Measurements from ENCODE around the gene GMEB1.
"Not testable (repeated sequence)": the region's sequence is repeated elsewhere in the genome, so short reads cannot be mapped to it uniquely, and the experiment has no call there.

Gene GMEB1

GRCh38 chr1:28668191-28668955, at the start of gene GMEB1:
GMEB1 (plus strand) TSS chr1:28668784; CDS start chr1:28683613, 14,829 bp downstream.
- no peaks in the 10 kb centered on the region for H3K9me3 ChIP-seq (ENCODE audit: control insufficient read depth, insufficient read depth, low read length)
- peak within 1 kb of the TSS; percentile 75 for H3K9ac ChIP-seq (ENCODE audit: low read depth, low read length)
- no peaks in the 10 kb centered on the region for H3K36me3 ChIP-seq (ENCODE audit: insufficient read depth, low read length)
- no peaks in the 10 kb centered on the region; the same call in 1 of the 2 replicates for H3K4me1 ChIP-seq (ENCODE audit: insufficient read depth, low read length)

GRCh38 chr1:28631713-28632112, 36.9 kb upstream of the GMEB1 start:
- Histone ChIP-seq H3K4me1 (ENCODE audit: insufficient read depth, low read length) (no peaks in the 10 kb centered on the region), H3K9me3 (ENCODE audit: control insufficient read depth, insufficient read depth, low read length) (no peaks in the 10 kb centered on the region), H3K9ac (ENCODE audit: low read depth, low read length) (no peak overlapping the region), H3K36me3 (ENCODE audit: insufficient read depth, low read length) (no peaks in the 10 kb centered on the region)

GRCh38 chr1:28632560-28632959, 36.0 kb upstream of the GMEB1 start:
- no peak overlapping the region for H3K9ac ChIP-seq (ENCODE audit: low read depth, low read length)
- no peaks in the 10 kb centered on the region for H3K36me3 ChIP-seq (ENCODE audit: insufficient read depth, low read length)
- no peaks in the 10 kb centered on the region for H3K9me3 ChIP-seq (ENCODE audit: control insufficient read depth, insufficient read depth, low read length)
- no peaks in the 10 kb centered on the region for H3K4me1 ChIP-seq (ENCODE audit: insufficient read depth, low read length)

- Histone ChIP-seq H3K4me1 (ENCODE audit: insufficient read depth, low read length) (no peaks in the 10 kb centered on the region), H3K36me3 (ENCODE audit: insufficient read depth, low read length) (no peaks in the 10 kb centered on the region; the same call in 1 of the 2 replicates), H3K9ac (ENCODE audit: low read depth, low read length) (no peak overlapping the region), H3K9me3 (ENCODE audit: control insufficient read depth, insufficient read depth, low read length) (no peaks in the 10 kb centered on the region)
Measured at GRCh38 chr1:28640766-28641165, 27.8 kb upstream of the GMEB1 start.

GRCh38 chr1:28642056-28642846, 26.3 kb upstream of the GMEB1 start:
- Histone ChIP-seq H3K9me3 (ENCODE audit: control insufficient read depth, insufficient read depth, low read length) (no peaks in the 10 kb centered on the region), H3K9ac (ENCODE audit: low read depth, low read length) (peak overlapping the region; percentile 85), H3K4me1 (ENCODE audit: insufficient read depth, low read length) (no peaks in the 10 kb centered on the region), H3K36me3 (ENCODE audit: insufficient read depth, low read length) (no peaks in the 10 kb centered on the region; the same call in 1 of the 2 replicates)

- Histone ChIP-seq H3K36me3 (ENCODE audit: insufficient read depth, low read length) (no peaks in the 10 kb centered on the region; the same call in 1 of the 2 replicates), H3K9ac (ENCODE audit: low read depth, low read length) (peak within 1 kb of the TSS; percentile 85), H3K9me3 (ENCODE audit: control insufficient read depth, insufficient read depth, low read length) (no peaks in the 10 kb centered on the region), H3K4me1 (ENCODE audit: insufficient read depth, low read length) (no peaks in the 10 kb centered on the region)
Measured at GRCh38 chr1:28642847-28643635, 25.5 kb upstream of the GMEB1 start, which contains the start of gene TAF12. TAF12 (minus strand) TSS chr1:28643067; CDS start chr1:28622081, 20,986 bp downstream.

- H3K4me1 ChIP-seq (ENCODE audit: insufficient read depth, low read length), result no peaks in the 10 kb centered on the region
- no peaks in the 10 kb centered on the region for H3K9me3 ChIP-seq (ENCODE audit: control insufficient read depth, insufficient read depth, low read length)
- no peaks in the 10 kb centered on the region; the same call in 1 of the 2 replicates for H3K36me3 ChIP-seq (ENCODE audit: insufficient read depth, low read length)
- no peak overlapping the region for H3K9ac ChIP-seq (ENCODE audit: low read depth, low read length)
Measured at GRCh38 chr1:28644494-28644893, 24.1 kb upstream of the GMEB1 start.

- not testable (repeated sequence) for H3K9me3 ChIP-seq (ENCODE audit: control insufficient read depth, insufficient read depth, low read length); H3K9ac ChIP-seq (ENCODE audit: low read depth, low read length); H3K36me3 ChIP-seq (ENCODE audit: insufficient read depth, low read length); H3K4me1 ChIP-seq (ENCODE audit: insufficient read depth, low read length)
Measured at GRCh38 chr1:28645406-28645805, 23.2 kb upstream of the GMEB1 start.

- Histone ChIP-seq H3K4me1 (ENCODE audit: insufficient read depth, low read length) (no peaks in the 10 kb centered on the region), H3K9me3 (ENCODE audit: control insufficient read depth, insufficient read depth, low read length) (no peaks in the 10 kb centered on the region), H3K9ac (ENCODE audit: low read depth, low read length) (no peak overlapping the region), H3K36me3 (ENCODE audit: insufficient read depth, low read length) (no peaks in the 10 kb centered on the region)
Measured at GRCh38 chr1:28646040-28646439, 22.5 kb upstream of the GMEB1 start.

GRCh38 chr1:28648008-28648473, 20.5 kb upstream of the GMEB1 start:
- Histone ChIP-seq H3K9me3 (ENCODE audit: control insufficient read depth, insufficient read depth, low read length) (no peaks in the 10 kb centered on the region), H3K4me1 (ENCODE audit: insufficient read depth, low read length) (no peaks in the 10 kb centered on the region), H3K9ac (ENCODE audit: low read depth, low read length) (peak overlapping the region; percentile 40), H3K36me3 (ENCODE audit: insufficient read depth, low read length) (no peaks in the 10 kb centered on the region)

- Histone ChIP-seq H3K9me3 (ENCODE audit: control insufficient read depth, insufficient read depth, low read length) (no peaks in the 10 kb centered on the region), H3K36me3 (ENCODE audit: insufficient read depth, low read length) (no peaks in the 10 kb centered on the region), H3K4me1 (ENCODE audit: insufficient read depth, low read length) (no peaks in the 10 kb centered on the region), H3K9ac (ENCODE audit: low read depth, low read length) (peak within 1 kb of the TSS; percentile 40)
Measured at GRCh38 chr1:28648474-28649198, 19.9 kb upstream of the GMEB1 start, which contains the start of gene RNU11. RNU11 (plus strand) TSS chr1:28648600.

GRCh38 chr1:28653063-28653462, 15.5 kb upstream of the GMEB1 start:
- H3K9me3 ChIP-seq (ENCODE audit: control insufficient read depth, insufficient read depth, low read length); H3K4me1 ChIP-seq (ENCODE audit: insufficient read depth, low read length); H3K36me3 ChIP-seq (ENCODE audit: insufficient read depth, low read length); H3K9ac ChIP-seq (ENCODE audit: low read depth, low read length): not testable (repeated sequence)

- H3K9ac ChIP-seq (ENCODE audit: low read depth, low read length); H3K36me3 ChIP-seq (ENCODE audit: insufficient read depth, low read length); H3K4me1 ChIP-seq (ENCODE audit: insufficient read depth, low read length); H3K9me3 ChIP-seq (ENCODE audit: control insufficient read depth, insufficient read depth, low read length): not testable (repeated sequence)
Measured at GRCh38 chr1:28653870-28654269, 14.7 kb upstream of the GMEB1 start.
